Lower leg skin (tissue), 3 donors: ENCODE measurements around the gene SKIC2.

Experiments used
- POLR2A ChIP-seq, 2 donors: fragments of 450-650 bp; IDR thresholded peaks; one replicate each; pipeline ENCODE4 v1.6.1; 2016 to 2017; ENCODE audit warnings: antibody characterized with exemption in 2 of 2, mild to moderate bottlenecking in 1 of 2, moderate library complexity in 1 of 2
- TF ChIP-seq, protein P1 (sequence below), 3 donors: fragments of 450-650 bp; IDR thresholded peaks; one replicate each; pipeline ENCODE4 v1.5.1; 2016; ENCODE audit warnings: antibody characterized with exemption in 3 of 3, mild to moderate bottlenecking in 3 of 3, moderate library complexity in 2 of 3

DNA sequence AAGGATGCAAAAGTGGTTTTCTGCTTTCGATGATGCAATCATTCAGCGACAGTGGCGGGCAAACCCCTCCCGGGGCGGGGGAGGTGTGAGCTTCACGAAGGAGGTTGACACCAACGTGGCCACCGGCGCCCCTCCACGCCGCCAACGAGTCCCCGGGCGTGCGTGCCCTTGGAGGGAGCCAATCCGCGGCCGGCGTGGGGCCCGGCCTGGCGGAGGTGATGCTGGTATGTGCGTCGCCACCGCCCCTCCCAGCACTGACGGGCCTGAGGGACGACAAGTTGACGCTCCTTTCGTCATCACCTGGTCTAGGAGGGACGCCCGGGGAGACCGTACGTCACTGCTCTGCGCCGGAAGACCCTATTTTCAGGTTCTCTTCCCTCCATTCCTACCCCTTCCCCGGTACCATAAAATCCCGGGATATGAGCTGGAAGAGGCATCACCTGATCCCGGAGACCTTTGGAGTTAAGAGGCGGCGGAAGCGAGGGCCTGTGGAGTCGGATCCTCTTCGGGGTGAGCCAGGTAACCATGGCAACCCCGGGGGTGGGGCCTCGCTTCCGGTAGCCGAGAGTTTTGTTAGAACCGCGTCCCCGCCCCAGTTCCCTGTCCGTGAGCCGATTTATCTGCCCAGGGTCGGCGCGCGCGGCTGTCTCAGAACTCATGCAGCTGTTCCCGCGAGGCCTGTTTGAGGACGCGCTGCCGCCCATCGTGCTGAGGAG lies 13.2 kb downstream of the SKIC2 start, which contains the start of gene DXO:
- TF ChIP-seq, protein P1, sequence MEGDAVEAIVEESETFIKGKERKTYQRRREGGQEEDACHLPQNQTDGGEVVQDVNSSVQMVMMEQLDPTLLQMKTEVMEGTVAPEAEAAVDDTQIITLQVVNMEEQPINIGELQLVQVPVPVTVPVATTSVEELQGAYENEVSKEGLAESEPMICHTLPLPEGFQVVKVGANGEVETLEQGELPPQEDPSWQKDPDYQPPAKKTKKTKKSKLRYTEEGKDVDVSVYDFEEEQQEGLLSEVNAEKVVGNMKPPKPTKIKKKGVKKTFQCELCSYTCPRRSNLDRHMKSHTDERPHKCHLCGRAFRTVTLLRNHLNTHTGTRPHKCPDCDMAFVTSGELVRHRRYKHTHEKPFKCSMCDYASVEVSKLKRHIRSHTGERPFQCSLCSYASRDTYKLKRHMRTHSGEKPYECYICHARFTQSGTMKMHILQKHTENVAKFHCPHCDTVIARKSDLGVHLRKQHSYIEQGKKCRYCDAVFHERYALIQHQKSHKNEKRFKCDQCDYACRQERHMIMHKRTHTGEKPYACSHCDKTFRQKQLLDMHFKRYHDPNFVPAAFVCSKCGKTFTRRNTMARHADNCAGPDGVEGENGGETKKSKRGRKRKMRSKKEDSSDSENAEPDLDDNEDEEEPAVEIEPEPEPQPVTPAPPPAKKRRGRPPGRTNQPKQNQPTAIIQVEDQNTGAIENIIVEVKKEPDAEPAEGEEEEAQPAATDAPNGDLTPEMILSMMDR (IDR thresholded peaks at IDR 0.05), result no peak
- no peak for TF ChIP-seq POLR2A (IDR thresholded peaks at IDR 0.05)
